Aorta (tissue), 5 donors: Measurements from ENCODE around the gene COL21A1. TPM values are rescaled to one million over a fixed set of nuclear protein-coding genes. Genes with fewer than 3 reads are reported as not detected.
A peak's percentile ranks its signal among the peaks of the same experiment; 100 is the strongest.

Experiments
- ATAC-seq: fragments of 200-7000 bp; cut with Tn5 transposase; one replicate; pipeline ENCODE4 v1.9.1; 2022; ENCODE audit warnings: moderate library complexity; ENCODE audit not compliant: low FRiP score
- DNase-seq, 2 donors: peaks; one replicate each; pipeline ENCODE4 v3.0.0-alpha.2; 2020
- H3K27ac ChIP-seq, 2 donors: one replicate each; pipeline ENCODE4 v1.5.1; 2013; ENCODE audit warnings: low read length in 2 of 2, mild to moderate bottlenecking in 2 of 2, moderate library complexity in 2 of 2, control low read depth in 1 of 2, inconsistent platforms in 1 of 2, low read depth in 1 of 2
- H3K27me3 ChIP-seq, 2 donors: one replicate each; pipeline ENCODE4 v1.6.1; 2013; ENCODE audit warnings: control low read depth in 1 of 2, low read length in 1 of 2, mild to moderate bottlenecking in 1 of 2, moderate library complexity in 1 of 2; ENCODE audit not compliant: insufficient read depth in 2 of 2, control insufficient read depth in 1 of 2
- H3K36me3 ChIP-seq, 2 donors: one replicate each; pipeline ENCODE4 v1.6.1; 2013; ENCODE audit warnings: control low read depth in 1 of 2, low read length in 1 of 2, mild to moderate bottlenecking in 1 of 2; ENCODE audit not compliant: insufficient read depth in 2 of 2, control insufficient read depth in 1 of 2
- H3K4me1 ChIP-seq, 2 donors: one replicate each; pipeline ENCODE4 v1.6.1; 2013; ENCODE audit warnings: low read length in 2 of 2, control low read depth in 1 of 2, mild to moderate bottlenecking in 1 of 2, moderate library complexity in 1 of 2; ENCODE audit not compliant: insufficient read depth in 2 of 2, control insufficient read depth in 1 of 2
- H3K4me3 ChIP-seq, 2 donors: one replicate each; pipeline ENCODE4 v1.5.1; 2013; ENCODE audit warnings: low read length in 2 of 2, control low read depth in 1 of 2, mild to moderate bottlenecking in 1 of 2
- H3K9me3 ChIP-seq: one replicate; pipeline ENCODE4 v1.6.1; 2013; ENCODE audit warnings: mild to moderate bottlenecking, low read length; ENCODE audit not compliant: control insufficient read depth
- WGBS, 2 donors: extraction: QIAGEN DNeasy Blood & Tissue Kit; methylation state at CpG; one replicate each; pipeline ENCODE4 v1.1.7; 2013; 5-methylcytosine and 5-hydroxymethylcytosine counted together
- intact Hi-C, 2 donors: fragments of 100-400 bp; cut with DNase I; formaldehyde crosslinking; loops; one replicate each; pipeline versions ENCODE4 v1.14.2 to v1.15.0; 2022
- polyA plus RNA-seq, 2 donors: library from polyadenylated mRNA; stranded (reverse); fragments of 200-250 nt; gene quantifications; one replicate each; pipeline ENCODE4 v1.2.3, GENCODE V29; 2013
- total RNA-seq, 2 donors: library from RNA; stranded (reverse); fragmentation: NEBNext Ultra II Directional; extraction: Animal tissue kit (Norgen Biotek cat#: 25700); gene quantifications; one replicate each; pipeline ENCODE4 v1.2.1, GENCODE V29; 2021
- donor health status: healthy with polysubstance abuse.
- donor health status: Bipolar disorder and iron deficiency.
- donor health status: DM: no; HTN: no; CAD: no.
- donor health status: DM: no; HTN: no; CAD: no.
- donor health status: DM: yes; HTN: yes; CAD: no.

Gene COL21A1
- total and polyA plus RNA-seq, 4 donors, result 22.5 to 67.0 (median 31.1) TPM

DNA sequence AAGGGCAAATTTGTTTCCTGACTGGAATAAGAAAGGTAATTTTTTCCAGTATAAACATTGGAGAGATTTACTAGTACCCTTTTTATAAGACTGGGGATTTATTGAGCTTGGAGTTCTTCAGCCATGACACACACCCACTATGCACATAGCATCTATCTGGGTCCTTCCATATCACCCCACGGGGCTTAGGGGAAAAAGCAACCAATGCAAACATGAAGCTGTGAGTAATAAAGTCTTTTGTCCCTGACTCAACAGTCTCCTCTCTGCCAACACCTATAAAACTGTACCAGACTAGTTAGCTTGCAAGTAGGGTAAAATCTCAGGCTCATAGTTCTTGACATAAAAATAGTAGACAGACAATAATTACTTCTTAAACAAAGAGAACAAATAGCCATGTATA lies 23.4 kb downstream of the COL21A1 start:
- no peak overlapping the region for H3K27ac ChIP-seq
- ATAC-seq, result no peak
- DNase-seq, result no peak
- 0 to 3% methylated on average over 1 of the region's 1 CpG for WGBS, 2 donors
- intact Hi-C loops, result no loop called here
- H3K27me3 ChIP-seq, result no peaks in the 10 kb centered on the region
- H3K4me3 ChIP-seq, result no peak overlapping the region
- H3K36me3 ChIP-seq, result no peaks in the 10 kb centered on the region
- H3K9me3 ChIP-seq, result no peaks in the 10 kb centered on the region
- peaks cover 4 to 10% of the 10 kb centered on the region in 2 donors for H3K4me1 ChIP-seq

DNA sequence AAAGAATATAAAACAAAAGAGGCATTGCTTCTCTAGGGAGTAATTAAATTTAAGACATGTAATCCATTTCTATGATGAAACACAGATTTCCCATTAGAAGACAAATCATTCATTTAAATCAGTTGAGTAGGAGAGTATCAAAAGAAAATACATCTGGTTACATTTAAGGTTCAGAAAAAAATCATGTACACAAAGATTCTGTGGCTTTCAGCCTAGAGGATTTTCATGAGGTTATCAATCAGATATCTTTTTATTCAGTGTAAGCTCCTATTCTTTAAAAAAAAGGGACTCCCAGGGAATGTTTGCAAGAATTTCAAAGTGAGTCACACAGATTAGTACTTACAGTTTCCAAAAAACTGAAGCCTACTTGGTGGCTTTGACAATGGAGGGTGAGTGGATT lies 24.9 kb downstream of the COL21A1 start:
- DNase-seq (no peak), ATAC-seq (peak; percentile 60)
- Histone ChIP-seq H3K27me3 (no peaks in the 10 kb centered on the region), H3K36me3 (no peaks in the 10 kb centered on the region), H3K27ac (no peak overlapping the region), H3K4me3 (no peak overlapping the region), H3K9me3 (no peaks in the 10 kb centered on the region), H3K4me1 (peaks cover 4 to 5% of the 10 kb centered on the region in 2 donors)
- intact Hi-C loops, result no loop called here

DNA sequence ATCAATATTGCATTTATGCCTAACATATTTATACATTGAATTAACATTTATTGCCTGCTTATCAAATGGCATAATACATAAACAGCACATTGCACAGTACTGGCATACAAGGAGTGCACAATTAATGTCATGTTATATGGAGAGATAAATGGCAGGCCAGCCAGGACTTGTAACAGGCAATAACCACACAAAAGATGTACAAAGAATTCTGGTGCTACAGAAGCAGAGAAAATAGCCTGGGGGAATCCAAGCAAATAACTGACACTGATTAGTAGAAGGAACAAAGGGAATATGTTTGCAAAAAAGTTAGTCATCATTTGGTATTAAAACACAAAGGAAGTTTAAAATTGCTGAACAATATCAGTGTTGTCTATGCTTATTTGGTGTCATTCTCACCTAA lies 27.3 kb downstream of the COL21A1 start:
- no peak overlapping the region for H3K4me3 ChIP-seq
- H3K9me3 ChIP-seq, result no peaks in the 10 kb centered on the region
- ATAC-seq, result no peak
- no peaks in the 10 kb centered on the region for H3K27me3 ChIP-seq
- intact Hi-C loops, result no loop called here
- no peaks in the 10 kb centered on the region for H3K36me3 ChIP-seq
- peaks cover 5 to 7% of the 10 kb centered on the region in 2 donors for H3K4me1 ChIP-seq
- no peak for DNase-seq
- no peak overlapping the region for H3K27ac ChIP-seq

- Histone ChIP-seq H3K4me3 (no peak overlapping the region), H3K9me3 (no peaks in the 10 kb centered on the region), H3K4me1 (peaks cover 1 to 2% of the 10 kb centered on the region in 2 donors), H3K36me3 (no peaks in the 10 kb centered on the region), H3K27ac (peak overlapping the region in 1 of 2 donors; percentile 67), H3K27me3 (no peaks in the 10 kb centered on the region)
- intact Hi-C loops, result no loop called here
- DNase-seq (no peak), ATAC-seq (no peak)
- WGBS, 2 donors, result 61 to 62% methylated on average over 3 of the region's 3 CpGs
These were observed 32.7 kb downstream of the COL21A1 start for GRCh38 chr6:56214703-56215101.

DNA sequence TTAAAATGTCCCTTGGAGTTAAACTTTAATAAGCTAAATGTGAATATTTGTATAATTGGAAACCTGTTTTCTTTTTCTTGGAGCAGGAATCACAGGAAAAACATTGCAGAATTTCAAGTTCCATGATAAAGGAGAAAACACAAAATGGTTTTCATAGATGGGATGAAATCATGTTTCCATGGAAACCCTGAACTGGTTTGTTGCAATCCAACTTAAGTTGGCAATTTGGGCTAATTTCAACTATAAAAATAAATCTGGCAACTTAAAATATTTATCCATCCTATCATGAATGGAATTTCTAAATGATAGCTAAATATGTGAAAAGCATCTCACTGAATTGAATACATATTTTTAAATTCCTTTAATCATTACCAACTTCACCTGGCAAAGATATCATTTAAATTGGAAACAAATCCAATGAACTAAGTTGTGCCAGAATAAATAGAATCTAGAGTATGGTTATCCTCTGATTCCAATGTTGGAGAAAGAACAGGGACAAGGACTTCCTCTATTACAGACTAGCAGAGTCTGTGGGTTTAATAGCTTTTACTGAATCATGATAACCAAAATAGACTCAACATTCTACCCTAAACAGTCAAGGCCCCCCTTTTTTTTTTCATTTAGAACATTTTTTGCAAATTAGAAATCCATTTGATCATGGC lies 33.2 kb downstream of the COL21A1 start:
- ATAC-seq, result peak; percentile 52
- DNase-seq, result no peak
- Histone ChIP-seq H3K27me3 (no peaks in the 10 kb centered on the region), H3K9me3 (no peaks in the 10 kb centered on the region), H3K27ac (no peak overlapping the region), H3K4me1 (peaks cover 1 to 2% of the 10 kb centered on the region in 2 donors), H3K4me3 (no peak overlapping the region), H3K36me3 (no peaks in the 10 kb centered on the region)
- intact Hi-C loops, result no loop called here

DNA sequence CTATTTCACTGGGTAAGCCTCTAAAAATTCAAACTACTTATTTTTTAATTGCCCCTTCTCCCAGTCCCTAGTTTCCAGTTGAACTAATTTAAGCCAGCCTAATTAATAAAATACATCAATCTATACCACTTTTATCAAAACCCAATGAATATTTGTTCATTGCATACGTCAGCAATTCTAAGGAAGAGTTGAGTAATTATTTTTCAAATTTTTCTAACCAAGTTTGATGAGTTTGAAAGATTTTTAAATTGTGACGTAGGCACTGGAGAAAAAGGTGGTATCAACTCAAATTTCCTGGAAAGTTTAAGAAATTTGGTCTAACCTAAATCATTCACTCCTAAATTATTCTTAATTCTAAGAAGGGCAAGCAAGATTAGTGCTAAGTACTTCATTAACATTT lies 35.7 kb downstream of the COL21A1 start:
- Histone ChIP-seq H3K27ac (no peak overlapping the region), H3K9me3 (no peaks in the 10 kb centered on the region), H3K27me3 (no peaks in the 10 kb centered on the region), H3K4me1 (peaks cover 1 to 2% of the 10 kb centered on the region in 2 donors), H3K4me3 (no peak overlapping the region), H3K36me3 (no peaks in the 10 kb centered on the region)
- ATAC-seq (no peak), DNase-seq (no peak)
- intact Hi-C loops, result no loop called here
- WGBS, 2 donors, result 69 to 71% methylated on average over 2 of the region's 2 CpGs

DNA sequence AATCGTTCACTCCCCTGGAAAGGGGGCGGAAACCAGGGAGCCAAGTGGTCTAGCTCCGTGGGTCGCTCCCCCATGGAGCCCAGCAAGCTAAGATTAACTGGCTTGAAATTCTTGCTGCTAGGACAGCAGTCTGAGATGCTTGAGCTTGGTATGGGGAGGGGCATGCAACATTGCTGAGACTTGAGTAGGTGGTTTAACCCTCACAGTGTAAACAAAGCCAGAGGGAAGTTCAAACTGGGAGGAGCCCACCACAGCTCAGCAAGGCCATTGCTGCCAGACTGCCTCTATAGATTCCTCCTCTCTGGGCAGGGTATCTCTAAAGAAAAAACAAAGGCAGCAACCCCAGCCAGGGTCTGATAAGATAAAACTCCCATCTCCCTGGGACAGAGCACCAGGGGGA lies 43.2 kb downstream of the COL21A1 start:
- intact Hi-C loops, result no loop called here

DNA sequence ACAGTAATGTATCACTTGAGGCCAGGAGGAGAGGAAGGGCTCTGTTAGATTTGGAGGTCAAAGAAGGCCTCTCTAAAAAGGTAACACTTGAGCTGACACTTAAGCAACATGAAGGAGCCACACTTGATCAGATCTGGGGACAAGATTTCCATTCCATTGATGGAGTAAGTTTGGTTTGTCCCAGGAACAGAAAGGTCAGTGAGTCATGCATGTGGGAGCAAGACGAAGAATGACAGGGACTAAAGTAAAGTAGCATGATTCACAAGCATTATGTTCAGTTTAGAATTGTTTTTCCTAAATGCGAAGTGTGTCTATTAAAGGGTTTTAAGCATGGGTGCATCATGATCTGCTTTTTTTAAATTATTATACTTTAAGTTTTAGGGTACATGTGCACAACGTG lies 47.4 kb downstream of the COL21A1 start:
- no peak for ATAC-seq
- no peaks in the 10 kb centered on the region for H3K36me3 ChIP-seq
- H3K27ac ChIP-seq, result no peak overlapping the region
- 73 to 77% methylated on average over 3 of the region's 3 CpGs for WGBS, 2 donors
- intact Hi-C loops, result no loop called here
- H3K27me3 ChIP-seq, result no peaks in the 10 kb centered on the region
- H3K9me3 ChIP-seq, result no peaks in the 10 kb centered on the region
- DNase-seq, result no peak
- H3K4me1 ChIP-seq, result peaks cover 0 to 1% of the 10 kb centered on the region in 2 donors
- H3K4me3 ChIP-seq, result no peak overlapping the region

More for the DNA sequence above, 43.2 kb downstream of the COL21A1 start:
- Histone ChIP-seq H3K4me3 (no peak overlapping the region), H3K9me3 (no peaks in the 10 kb centered on the region), H3K27me3 (no peaks in the 10 kb centered on the region), H3K36me3 (no peaks in the 10 kb centered on the region), H3K4me1 (peaks cover 0 to 1% of the 10 kb centered on the region in 2 donors), H3K27ac (no peak overlapping the region)
- no peak for DNase-seq
- 95 to 97% methylated on average over 4 of the region's 4 CpGs for WGBS, 2 donors
- ATAC-seq, result no peak

- no peak for ATAC-seq
These were observed 53.5 kb downstream of the COL21A1 start for GRCh38 chr6:56193846-56194245.

More at GRCh38 chr6:56193846-56194245, 53.5 kb downstream of the COL21A1 start:
- no peaks in the 10 kb centered on the region for H3K9me3 ChIP-seq
- no peak overlapping the region for H3K27ac ChIP-seq
- H3K27me3 ChIP-seq, result no peaks in the 10 kb centered on the region
- H3K4me3 ChIP-seq, result no peak overlapping the region
- no peaks in the 10 kb centered on the region for H3K36me3 ChIP-seq
- intact Hi-C loops, result no loop called here
- no peaks in the 10 kb centered on the region for H3K4me1 ChIP-seq
- DNase-seq, result no peak
- 94 to 95% methylated on average over 5 of the region's 5 CpGs for WGBS, 2 donors
